Uterus (tissue), 2 donors: Measurements from ENCODE around the gene CATSPERZ.

Source experiments
- POLR2A ChIP-seq, 2 donors: fragments of 450-650 bp; IDR thresholded peaks; one replicate each; pipeline ENCODE4 v1.6.1; 2016; ENCODE audit warnings: antibody characterized with exemption in 2 of 2, mild to moderate bottlenecking in 1 of 2, moderate library complexity in 1 of 2
- TF ChIP-seq, protein P1 (sequence below), 4 experiments: fragments of 200-600 bp in 2 of 4; fragments of 450-650 bp in 2 of 4; sonication (generic) in 2 of 4; IDR thresholded peaks; one replicate each; pipeline ENCODE4 v1.5.1; 2016 to 2019; ENCODE audit warnings: antibody characterized with exemption in 4 of 4, mild to moderate bottlenecking in 2 of 4, moderate library complexity in 1 of 4

DNA sequence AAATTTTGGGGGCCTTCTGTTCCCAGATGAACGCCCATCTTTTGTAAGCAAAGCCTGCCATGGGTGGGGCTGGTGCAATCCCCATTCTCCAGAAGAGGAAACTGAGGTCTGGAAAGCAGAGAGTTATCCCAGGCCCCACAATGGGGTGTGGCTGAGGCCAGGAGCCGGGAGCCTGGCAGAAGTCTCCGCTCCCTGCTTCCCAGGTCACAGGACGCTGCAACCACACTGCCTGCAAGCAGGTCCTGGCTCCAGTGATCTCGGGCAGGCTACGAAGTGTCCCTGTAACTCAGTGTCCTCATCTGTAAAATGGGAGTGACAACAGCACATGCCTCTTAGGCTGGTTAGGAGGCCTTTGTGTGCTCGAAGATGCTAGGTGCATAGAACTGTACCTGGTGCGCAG is 47.1 kb upstream of the CATSPERZ start:
- TF ChIP-seq, protein P1, sequence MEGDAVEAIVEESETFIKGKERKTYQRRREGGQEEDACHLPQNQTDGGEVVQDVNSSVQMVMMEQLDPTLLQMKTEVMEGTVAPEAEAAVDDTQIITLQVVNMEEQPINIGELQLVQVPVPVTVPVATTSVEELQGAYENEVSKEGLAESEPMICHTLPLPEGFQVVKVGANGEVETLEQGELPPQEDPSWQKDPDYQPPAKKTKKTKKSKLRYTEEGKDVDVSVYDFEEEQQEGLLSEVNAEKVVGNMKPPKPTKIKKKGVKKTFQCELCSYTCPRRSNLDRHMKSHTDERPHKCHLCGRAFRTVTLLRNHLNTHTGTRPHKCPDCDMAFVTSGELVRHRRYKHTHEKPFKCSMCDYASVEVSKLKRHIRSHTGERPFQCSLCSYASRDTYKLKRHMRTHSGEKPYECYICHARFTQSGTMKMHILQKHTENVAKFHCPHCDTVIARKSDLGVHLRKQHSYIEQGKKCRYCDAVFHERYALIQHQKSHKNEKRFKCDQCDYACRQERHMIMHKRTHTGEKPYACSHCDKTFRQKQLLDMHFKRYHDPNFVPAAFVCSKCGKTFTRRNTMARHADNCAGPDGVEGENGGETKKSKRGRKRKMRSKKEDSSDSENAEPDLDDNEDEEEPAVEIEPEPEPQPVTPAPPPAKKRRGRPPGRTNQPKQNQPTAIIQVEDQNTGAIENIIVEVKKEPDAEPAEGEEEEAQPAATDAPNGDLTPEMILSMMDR (IDR thresholded peaks at IDR 0.05): no peak
- TF ChIP-seq POLR2A (IDR thresholded peaks at IDR 0.05): no peak
